Peyer's patch (tissue), 4 donors: ENCODE measurements around the gene SLC9A4.

Experiments
- CTCF ChIP-seq, 6 experiments: fragments of 450-650 bp in 4 of 6; fragments of 200-600 bp in 2 of 6; sonication (generic) in 1 of 6; IDR thresholded peaks; one replicate each; pipeline ENCODE4 v1.5.1; 2017 to 2019; ENCODE audit warnings: antibody characterized with exemption in 6 of 6, mild to moderate bottlenecking in 3 of 6, moderate library complexity in 1 of 6
- POLR2A ChIP-seq, 2 donors: fragments of 450-650 bp; IDR thresholded peaks; one replicate each; pipeline ENCODE4 v1.5.1; 2017; ENCODE audit warnings: antibody characterized with exemption in 2 of 2, mild to moderate bottlenecking in 2 of 2, moderate library complexity in 2 of 2

- TF ChIP-seq CTCF (IDR thresholded peaks at IDR 0.05), result no peak
- no peak for TF ChIP-seq POLR2A (IDR thresholded peaks at IDR 0.05)
These were observed 9.9 kb upstream of the SLC9A4 start for GRCh38 chr2:102463160-102463559.
